Cardiac muscle cell (in vitro differentiated cells and primary cell): ENCODE data around the gene KLK2. TPM values are rescaled to one million over a fixed set of nuclear protein-coding genes. Genes with fewer than 3 reads are reported as not detected.
A peak's percentile ranks its signal among the peaks of the same experiment; 100 is the strongest.

Source experiments
- DNase-seq, 2 donors: peaks; one replicate each; pipeline versions ENCODE4 v3.0.0 to v3.0.0-alpha.2; 2010 to 2017; ENCODE audit warnings: low read depth in 1 of 2, low spot score in 1 of 2
- H3K27ac ChIP-seq: fragments of 200-600 bp; sonication (generic); 2 replicates; pipeline ENCODE4 v1.5.1; 2016
- H3K27me3 ChIP-seq: fragments of 200-600 bp; sonication (generic); 2 replicates; pipeline ENCODE4 v1.6.0; 2016; ENCODE audit warnings: control low read depth
- H3K36me3 ChIP-seq: fragments of 200-600 bp; sonication (generic); 2 replicates; pipeline ENCODE4 v1.5.1; 2016; ENCODE audit warnings: control low read depth
- H3K4me1 ChIP-seq: fragments of 200-600 bp; sonication (generic); 2 replicates; pipeline ENCODE4 v1.8.1; 2017; ENCODE audit warnings: low read depth, mild to moderate bottlenecking, mixed run types
- H3K4me3 ChIP-seq: fragments of 200-600 bp; sonication (generic); 2 replicates; pipeline ENCODE4 v1.5.1; 2016; ENCODE audit warnings: mild to moderate bottlenecking
- H3K9me3 ChIP-seq: fragments of 200-600 bp; sonication (generic); 2 replicates; pipeline ENCODE4 v1.5.1; 2017; ENCODE audit warnings: low read depth, mild to moderate bottlenecking, control low read depth
- CTCF ChIP-seq: IDR thresholded peaks from 2 replicates; pipeline ENCODE4 v1.5.1; 2012; ENCODE audit warnings: low read depth, mild to moderate bottlenecking, low read length
- polyA plus RNA-seq: library from polyadenylated mRNA; unstranded; fragments of >200 nt; fragmentation: Nextera tagmentation; extraction: Ambion mirVana; gene quantifications from 2 replicates; pipeline ENCODE4 v1.2.1, GENCODE V29; 2016
- total RNA-seq: library from RNA; depleted of rRNA; stranded (reverse); fragments of >200 nt; gene quantifications from 2 replicates; pipeline ENCODE4 v1.2.3, GENCODE V29; 2016

Gene KLK2
- total and polyA plus RNA-seq, 2 experiments from 2014 or later, result not detected

GRCh38 chr19:50882188-50882587, 8.9 kb downstream of the KLK2 start:
- Histone ChIP-seq H3K9me3 (no peaks in the 10 kb centered on the region), H3K27ac (no peak overlapping the region), H3K27me3 (peaks cover 22% of the 10 kb centered on the region), H3K4me3 (no peak overlapping the region), H3K36me3 (no peaks in the 10 kb centered on the region), H3K4me1 (no peaks in the 10 kb centered on the region)
- no peak for TF ChIP-seq CTCF
- DNase-seq, result no peak

- H3K4me1 ChIP-seq, result no peaks in the 10 kb centered on the region
- no peaks in the 10 kb centered on the region for H3K36me3 ChIP-seq
- no peak overlapping the region for H3K4me3 ChIP-seq
- peaks cover 10% of the 10 kb centered on the region for H3K27me3 ChIP-seq
- no peak for TF ChIP-seq CTCF
- H3K27ac ChIP-seq, result no peak overlapping the region
- no peak for DNase-seq
- H3K9me3 ChIP-seq, result no peaks in the 10 kb centered on the region
Measured at GRCh38 chr19:50889638-50890037, 16.4 kb downstream of the KLK2 start.

GRCh38 chr19:50890422-50891252, 17.4 kb downstream of the KLK2 start:
- no peak overlapping the region for H3K27ac ChIP-seq
- no peak overlapping the region for H3K4me3 ChIP-seq
- H3K27me3 ChIP-seq, result peaks cover 3% of the 10 kb centered on the region
- DNase-seq, result peak in 1 of 2 donors; percentile 13
- H3K9me3 ChIP-seq, result no peaks in the 10 kb centered on the region
- TF ChIP-seq CTCF, result no peak
- no peaks in the 10 kb centered on the region for H3K4me1 ChIP-seq
- no peaks in the 10 kb centered on the region for H3K36me3 ChIP-seq

GRCh38 chr19:50891253-50891625, 18.0 kb downstream of the KLK2 start:
- no peak overlapping the region for H3K4me3 ChIP-seq
- no peaks in the 10 kb centered on the region for H3K9me3 ChIP-seq
- no peaks in the 10 kb centered on the region for H3K4me1 ChIP-seq
- TF ChIP-seq CTCF, result no peak
- DNase-seq, result no peak
- no peaks in the 10 kb centered on the region for H3K36me3 ChIP-seq
- H3K27me3 ChIP-seq, result no peaks in the 10 kb centered on the region
- no peak overlapping the region for H3K27ac ChIP-seq

GRCh38 chr19:50893047-50893736, 20.0 kb downstream of the KLK2 start:
- H3K36me3 ChIP-seq, result no peaks in the 10 kb centered on the region
- DNase-seq, result no peak
- H3K27ac ChIP-seq, result no peak overlapping the region
- no peaks in the 10 kb centered on the region for H3K9me3 ChIP-seq
- TF ChIP-seq CTCF, result no peak
- H3K27me3 ChIP-seq, result peaks cover 2% of the 10 kb centered on the region
- H3K4me1 ChIP-seq, result no peaks in the 10 kb centered on the region
- H3K4me3 ChIP-seq, result no peak overlapping the region
